IPS DF 4.7 (cell line): Measurements from ENCODE around the gene TMPRSS2.

Experiments
- DNase-seq: peaks from one replicate; pipeline ENCODE4 v3.0.0-alpha.2; 2013; ENCODE audit warnings: low spot score; ENCODE audit errors: extremely low read depth

Gene TMPRSS2

DNA sequence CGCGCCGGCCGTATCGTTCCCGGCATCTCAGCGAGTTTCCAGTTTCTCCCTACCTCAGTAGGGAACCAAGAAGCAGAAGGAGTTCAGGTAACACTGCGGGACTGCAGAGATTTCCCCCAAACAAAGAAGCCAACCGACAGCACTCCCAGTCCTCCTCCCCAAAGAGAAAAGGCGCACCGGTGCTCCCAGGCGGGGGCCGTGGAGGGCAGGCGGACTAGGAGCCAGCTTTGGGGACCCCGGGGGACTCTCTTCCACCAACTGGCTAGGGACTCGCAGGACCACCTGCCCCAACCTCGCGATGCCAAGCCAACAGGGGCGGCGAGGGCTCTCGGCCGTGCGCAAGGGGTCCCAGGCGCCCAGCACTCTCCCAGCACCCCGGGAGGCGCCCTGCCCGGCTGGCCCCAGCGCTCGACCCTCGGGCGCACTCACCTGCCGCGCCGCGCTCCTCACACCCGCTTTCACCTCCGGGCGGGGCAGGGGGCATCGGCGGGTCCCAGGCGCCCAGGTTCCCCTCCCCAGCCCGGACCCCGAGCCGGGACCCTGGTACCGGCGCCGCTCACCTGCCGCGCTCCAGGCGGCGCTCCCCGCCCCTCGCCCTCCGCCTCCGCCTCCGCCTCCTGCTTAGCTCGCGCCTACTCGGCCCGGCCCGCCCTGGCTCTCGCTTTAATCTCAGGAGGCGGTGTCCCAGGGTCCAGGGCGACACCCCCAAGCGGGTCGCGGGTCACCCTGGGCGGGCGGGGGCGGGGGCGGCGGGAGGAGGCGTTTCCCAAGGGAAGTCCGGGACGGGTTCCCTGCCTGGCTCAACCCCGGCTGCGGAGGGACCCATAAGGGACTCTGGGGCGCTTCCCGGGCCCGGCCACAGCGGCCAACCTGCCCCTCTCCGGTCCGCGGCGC, at the start of gene TMPRSS2:
Gene TMPRSS2 (minus strand): TSS at position 638 of the 894 bp plus-strand sequence. CDS start 10,025 bp downstream, outside the sequence.
- DNase-seq: no peak

DNA sequence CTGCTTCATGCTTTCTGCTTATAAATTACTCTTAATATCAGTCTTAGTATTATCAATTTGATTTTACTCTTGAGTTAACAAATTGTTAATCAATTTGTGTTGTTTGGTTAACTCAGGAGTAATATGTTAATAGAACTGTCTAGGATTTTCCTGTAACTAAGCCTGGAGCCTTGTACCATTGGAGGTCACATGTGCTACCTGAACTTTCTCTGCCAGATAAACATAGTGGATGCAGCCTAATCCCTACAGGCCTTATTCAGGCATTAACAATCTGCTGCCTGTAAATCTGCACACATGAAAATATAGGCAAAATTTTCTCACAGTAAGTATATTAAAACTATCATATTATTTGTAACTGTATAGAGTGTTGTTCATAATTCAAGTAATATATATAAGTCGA, 47.1 kb upstream of the TMPRSS2 start:
- no peak for DNase-seq

DNA sequence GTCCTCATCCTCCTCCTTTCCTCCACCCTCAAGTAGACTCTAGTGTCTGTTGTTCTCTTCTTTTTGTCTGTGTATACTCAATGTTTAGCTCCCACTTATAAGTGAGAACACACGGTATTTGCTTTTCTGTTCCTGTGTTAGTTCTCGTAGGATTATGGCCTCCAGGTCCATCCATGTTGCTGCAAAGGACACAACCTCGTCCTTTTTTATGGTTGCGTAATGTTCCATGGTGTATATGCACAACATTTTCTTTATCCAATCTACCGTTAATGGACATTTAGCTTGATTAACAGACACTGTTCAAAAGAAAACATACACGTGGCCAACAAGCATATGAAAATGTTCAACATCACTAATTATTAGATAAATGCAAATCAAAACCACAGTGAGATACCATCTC, 44.3 kb upstream of the TMPRSS2 start:
- no peak for DNase-seq

DNA sequence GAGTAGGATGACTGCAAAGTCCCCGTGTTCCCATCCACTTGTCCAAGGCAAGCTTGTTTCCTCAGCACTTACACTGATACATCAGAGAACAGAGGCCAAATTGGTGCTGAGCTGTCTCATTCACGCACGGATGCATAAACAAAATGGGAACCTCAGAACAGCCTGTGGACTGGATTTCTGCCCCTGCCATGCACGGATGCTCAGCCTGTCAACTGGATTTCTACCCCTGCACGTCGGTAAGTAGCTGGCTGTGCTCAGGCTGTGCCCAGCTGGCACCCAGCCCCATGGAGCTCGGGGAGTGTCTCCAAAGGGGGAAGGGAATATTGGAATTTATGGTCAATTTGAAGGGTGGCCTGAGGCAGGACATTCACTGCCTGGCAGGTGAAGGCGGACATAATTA, 40.8 kb upstream of the TMPRSS2 start:
- DNase-seq: no peak

DNA sequence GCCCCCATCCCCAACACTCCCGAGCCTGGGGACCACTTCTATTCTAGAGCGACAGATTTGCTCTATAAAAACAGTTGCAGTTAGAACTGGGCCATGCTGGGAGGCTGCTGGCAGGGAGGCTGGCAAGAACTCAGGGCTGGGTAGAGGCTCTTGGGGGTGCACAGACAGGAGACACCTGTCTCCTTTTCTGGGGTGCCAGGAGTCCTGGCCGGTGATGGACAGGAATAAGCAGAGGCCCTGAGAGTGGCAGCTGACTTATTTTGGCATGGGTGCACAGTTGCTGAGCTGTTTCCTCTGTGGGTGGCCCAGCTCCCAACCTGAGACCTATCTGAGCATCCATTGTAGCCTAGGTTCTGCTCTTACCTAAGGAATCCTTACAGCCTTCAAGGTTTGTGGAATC, 39.2 kb upstream of the TMPRSS2 start:
- DNase-seq: no peak

DNA sequence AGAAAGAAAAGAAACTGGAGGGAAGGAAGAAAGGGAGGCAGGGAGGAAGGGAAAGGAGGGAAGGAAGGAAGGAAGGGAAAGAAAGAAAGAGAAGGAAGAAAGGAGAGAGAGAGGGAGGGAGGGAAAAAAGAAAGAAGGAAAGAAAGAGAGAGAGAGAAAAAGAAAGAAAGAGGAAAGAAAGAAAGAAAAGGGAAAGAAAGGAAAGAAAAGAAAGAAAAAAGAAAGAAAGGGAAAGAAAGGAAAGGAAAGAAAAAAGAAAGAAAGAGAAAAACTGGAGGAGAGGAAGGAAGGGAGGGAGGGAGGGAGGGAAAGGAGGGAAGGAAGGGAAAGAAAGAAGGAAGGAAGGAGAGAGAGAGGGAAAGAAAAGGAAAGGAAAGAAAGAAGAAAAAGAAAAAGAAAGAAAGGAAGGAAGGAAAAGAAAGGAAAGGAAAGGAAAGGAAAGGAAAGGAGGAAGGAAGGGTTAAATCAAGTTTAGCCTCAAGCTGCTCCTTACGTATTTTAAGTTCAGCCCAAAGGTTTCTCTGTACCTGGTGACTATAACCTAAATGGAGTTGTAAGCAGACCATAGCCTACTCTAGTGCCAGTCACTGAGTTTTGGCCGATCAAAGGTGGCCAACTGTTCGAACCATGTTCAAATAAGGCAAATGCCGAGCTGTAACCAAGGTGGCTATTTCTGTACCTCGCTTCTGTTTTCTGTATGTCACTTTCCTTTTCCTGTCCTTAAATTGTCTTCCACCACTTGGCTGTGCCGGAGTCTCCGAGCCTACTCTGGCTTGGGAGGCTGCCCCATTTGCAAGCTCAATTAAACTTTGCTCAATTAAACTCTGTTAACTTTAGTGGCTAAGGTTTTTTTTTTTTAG, 37.8 kb upstream of the TMPRSS2 start:
- no peak for DNase-seq

DNA sequence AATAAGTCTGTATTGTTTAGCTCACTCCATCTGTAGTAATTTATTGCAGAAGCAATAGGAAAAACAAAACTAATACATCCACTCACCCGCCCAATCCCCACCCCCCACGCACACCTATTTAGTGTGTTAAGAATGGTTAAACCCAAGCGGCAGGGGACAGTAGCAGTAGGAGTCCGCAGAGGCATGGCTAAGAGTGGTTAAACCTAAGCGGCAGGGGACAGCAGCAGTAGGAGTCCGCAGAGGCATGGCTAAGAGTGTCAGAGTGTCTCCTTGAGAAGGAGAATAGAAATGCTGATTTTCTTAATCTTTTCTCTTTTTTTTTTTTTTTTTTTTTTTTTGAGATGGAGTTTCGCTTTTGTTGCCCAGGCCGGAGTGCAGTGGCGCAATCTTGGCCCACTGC, 34.8 kb upstream of the TMPRSS2 start:
- no peak for DNase-seq

DNA sequence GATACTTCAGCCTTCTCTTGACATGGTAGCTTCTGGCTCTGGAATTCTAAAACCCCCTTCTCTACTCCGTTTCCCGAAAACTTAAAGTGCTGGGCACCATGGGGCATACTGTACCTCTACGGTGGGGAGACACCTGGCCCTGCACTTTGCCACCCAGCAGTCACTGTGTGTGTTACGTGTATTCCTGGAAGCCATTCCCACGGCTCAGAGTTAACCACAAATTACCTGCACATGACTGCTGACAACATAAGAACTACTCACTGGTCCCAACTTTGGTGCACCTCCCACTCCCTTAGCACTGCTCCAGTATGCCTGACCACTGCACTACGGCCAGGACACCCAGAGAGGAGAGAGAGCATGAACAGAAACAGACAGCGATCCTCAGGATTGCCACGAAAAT, 29.4 kb upstream of the TMPRSS2 start:
- no peak for DNase-seq

DNA sequence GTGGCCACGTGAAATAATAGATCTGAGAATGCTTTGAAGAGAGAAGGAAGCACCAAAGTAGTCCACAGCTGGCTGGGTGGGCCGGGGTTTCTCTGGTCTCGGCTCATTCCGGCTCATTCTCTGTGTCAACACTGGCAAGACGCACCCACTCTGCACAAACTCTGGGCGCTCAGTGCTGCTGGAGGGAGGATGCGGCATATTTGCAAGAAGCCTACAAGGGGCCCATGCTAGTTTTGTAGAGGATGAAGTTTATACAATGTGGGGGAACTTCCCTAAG, 28.8 kb upstream of the TMPRSS2 start:
- DNase-seq: no peak

DNA sequence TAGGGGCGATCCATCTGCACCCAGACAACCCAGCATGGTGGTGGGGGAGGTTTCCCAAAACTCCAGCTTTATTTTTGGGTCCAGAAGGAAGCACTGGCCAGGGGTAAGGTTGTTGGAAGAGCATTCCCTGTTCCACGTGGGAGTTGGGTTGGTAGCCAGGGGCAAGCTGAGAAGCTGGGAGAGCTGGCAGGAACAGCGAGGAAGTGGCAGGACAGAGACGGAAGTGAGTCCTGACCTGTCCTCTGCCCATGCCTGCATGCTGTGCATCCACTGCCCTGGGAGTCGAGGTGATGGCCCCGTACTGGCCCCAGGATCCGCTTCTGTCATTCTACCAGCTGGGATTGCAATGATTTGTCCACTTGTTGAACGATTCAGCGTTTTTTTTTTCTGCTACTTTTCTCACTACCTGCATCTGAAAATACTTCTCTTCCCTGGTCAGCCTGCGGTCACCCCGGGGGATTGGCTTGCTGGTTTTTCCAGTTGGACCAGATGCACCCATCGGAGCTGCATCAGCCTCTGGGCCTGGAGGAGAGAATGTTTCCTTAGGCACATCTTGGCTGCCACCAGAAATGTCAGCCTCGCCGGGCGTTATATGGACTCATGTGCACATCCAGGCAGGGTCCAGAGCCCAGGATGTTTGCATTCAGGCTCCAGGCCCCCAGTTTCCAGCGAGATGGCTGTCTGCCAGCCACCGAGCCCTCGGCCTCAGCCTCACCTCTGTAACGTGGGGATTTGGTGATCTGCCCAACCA, 28.3 kb upstream of the TMPRSS2 start:
- no peak for DNase-seq

DNA sequence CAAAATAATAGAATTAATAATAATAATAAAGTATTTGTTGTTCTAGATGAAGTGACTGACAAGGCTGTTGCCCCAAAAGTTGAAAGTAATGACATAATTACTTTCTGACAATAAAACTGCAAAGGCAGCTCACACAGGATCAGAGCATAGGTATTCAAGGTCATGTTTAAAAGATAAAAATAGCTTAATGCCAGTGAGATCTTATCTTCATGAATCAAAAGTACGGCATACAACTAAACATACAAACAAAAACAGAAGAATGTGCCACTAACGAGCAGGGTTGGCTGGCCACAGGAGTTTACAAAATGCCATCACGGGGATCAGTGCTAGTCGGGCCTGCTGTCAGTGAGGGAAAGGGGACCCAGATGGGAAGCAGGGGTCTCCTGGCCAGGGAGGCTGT, 22.4 kb upstream of the TMPRSS2 start:
- DNase-seq: no peak

DNA sequence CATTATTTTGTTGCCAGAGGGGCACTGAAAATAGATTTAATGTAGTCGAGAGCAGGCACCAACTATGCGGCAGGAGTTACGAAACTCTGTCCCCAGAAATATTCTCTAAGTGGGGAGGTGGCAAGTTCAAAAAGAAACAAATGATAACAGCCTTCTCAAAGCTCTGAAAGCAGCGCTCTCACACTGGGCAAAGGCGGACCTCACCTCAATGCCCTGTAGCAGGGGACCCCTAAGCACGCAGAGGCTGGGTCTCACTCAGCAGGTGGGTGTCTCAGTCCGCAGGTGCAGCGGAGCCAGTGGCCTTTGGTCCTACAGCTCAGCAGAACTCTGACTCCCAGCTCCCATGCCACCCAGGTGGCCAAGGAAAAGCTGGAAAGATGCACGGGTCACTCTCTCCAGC, 21.8 kb upstream of the TMPRSS2 start:
- DNase-seq: no peak

DNA sequence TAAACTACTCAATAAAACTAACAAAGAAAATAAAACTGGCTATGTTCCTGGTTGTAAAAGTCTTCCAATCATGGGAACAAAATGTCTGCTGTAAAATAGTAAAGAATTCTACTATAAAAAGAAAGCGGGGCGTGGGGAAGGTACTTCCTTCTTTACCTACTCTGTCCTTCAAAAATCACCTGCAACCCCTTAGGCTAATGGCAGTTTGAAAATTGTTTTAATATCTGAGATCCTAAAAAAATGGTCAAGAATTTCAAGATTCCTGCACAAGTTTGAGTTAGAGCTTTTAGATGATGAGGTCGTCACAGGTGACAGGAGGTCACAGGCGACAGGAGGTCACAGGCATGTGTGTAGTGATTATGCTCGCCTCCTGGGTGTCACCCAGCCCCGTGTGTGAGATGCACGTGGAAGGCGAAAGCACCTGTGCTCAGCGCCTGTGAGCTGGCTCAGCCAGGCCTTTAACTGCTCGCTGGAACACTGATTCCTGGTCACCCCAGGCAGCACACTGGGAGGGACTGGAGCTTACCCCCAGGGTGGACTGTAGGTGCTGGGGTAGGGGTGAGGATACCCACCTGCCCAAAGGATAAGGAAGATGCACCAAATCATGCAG, 18.6 kb upstream of the TMPRSS2 start:
- no peak for DNase-seq

DNA sequence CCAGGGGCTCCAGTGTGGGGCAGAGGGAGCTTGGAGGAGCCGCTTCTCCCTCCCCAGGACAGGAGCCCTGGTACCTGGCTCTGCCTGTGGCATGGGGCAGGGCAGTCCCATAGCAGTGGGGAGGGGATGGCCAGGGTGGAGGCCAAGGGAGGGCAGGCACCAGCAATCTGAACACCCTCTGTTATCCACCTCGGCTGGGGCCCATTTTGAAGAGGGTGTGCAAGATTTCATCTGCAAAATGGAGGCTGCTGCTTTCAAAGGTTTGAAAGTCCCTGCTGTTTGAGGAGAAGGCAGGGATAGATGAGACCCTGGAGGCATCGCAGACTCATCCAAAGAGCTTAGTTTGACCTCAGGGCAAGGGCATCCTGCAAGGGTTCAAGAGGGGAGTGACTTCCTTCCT, 15.2 kb upstream of the TMPRSS2 start:
- no peak for DNase-seq

DNA sequence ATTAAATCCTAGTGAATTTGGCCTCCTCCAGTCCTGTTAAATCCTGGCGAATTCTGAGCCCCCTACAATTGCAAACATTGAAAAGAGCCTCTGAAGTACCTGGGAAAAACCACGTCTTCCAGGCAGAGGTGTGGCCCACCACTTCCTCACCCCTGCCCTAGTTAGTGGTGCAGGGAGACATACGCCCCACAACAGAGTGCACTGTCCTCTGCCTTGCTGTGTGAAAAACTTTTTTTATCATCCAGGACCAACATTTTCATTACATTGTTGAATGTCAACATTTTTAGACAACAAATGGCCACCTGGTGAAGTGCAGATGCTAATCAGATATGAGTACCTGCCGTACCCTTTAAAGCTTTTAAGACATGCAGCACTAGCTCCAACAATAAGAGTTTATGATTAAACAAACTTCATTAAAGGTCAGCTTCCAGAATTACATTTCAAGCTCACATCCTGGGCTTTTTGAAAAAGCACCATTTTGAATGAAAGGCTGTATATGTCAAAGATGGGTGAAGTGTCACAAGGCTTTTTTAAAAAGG, 13.6 kb upstream of the TMPRSS2 start:
- DNase-seq: no peak

DNA sequence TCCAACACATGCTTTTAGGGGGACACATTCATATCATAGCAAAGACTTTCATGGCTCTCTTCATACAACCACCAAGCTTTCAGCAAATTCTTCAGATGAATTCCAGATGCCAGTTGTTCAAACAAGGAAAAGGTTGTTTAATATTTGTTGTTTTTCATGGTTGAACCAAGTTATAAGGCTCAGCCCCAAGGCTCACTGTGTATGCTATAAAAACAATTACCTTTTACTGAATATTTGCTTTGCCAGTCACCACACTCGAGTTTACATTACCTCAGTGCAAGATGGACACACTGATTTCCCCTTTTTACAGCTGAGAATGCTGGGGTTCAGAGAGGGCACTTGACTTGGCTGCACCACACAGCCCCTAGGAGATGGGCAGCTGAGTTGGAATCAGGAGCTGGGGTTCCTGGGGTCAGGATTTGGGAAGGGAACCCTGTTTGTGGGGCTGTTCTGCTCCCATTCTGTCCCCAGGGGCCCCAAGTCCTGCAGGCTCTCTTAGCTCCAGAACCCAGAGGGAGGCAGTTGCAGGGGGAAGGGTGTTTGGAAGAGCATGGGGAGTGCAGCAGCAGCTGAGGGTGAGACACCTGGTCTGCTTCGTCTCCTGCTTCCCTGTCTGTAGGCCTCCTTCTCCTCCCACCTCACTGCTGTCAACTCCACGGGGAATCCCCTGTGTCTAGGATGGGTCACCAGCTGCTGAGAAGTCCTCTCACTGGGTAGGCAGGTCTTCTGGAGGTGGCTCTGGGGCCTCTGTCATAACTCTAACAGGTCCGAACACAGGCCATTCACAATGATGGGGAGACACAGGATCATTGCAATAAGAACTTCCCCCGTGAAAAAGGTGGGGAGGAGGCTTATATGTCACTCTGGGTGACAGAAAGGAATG, 12.8 kb upstream of the TMPRSS2 start:
- DNase-seq: no peak

DNA sequence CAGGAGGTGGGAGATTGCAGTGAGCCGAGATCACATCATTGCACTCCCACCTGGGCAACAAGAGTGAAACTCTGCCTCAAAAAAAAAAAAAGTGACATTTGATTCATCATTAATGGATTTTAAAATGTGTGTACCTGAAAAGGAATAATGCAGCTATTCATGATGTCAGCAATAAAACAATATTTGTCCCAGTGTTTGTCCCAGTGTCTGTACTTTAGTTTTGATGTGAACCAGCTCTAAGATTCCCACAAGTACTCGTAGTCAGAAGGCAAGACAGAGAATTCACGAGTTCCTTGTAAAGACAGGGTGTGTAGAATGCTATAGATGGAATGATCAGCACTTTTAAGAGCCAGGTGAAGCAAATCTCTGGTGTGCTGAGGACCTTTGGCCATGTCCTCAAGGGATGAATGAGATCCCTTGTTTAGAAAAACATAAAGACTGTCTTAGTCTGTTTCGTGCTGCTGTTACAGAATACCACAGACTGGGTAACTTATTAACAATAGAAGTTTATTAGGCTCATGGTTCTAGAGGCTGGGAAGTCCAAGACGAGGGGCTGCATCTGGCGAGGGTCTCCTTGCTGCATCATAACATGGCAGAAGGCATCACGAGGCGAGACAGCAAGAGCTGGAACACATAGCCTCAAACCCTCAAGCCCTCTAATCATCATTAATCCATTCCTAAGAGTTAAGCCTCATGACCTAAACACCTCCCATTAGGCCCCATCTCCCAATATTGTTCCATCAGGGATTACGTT, 12.0 kb upstream of the TMPRSS2 start:
- no peak for DNase-seq

DNA sequence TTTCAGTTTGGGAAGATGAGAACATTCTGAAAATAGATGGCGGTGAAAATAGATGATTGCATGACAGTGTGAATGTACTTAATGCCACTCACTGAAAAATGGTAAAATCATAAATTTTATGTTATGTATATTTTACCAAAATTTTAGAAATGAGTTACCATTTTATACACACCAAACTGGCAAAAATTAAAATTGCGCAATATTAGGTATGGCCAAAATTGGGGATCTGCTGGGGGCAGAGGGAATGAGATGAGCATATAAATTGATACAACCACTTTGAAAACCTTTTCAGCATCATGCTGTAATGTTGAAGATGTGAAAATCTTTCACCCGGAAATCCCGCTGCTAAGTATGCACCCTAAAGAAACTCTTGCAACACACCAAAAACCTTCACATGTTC, 10.8 kb upstream of the TMPRSS2 start:
- DNase-seq: no peak

DNA sequence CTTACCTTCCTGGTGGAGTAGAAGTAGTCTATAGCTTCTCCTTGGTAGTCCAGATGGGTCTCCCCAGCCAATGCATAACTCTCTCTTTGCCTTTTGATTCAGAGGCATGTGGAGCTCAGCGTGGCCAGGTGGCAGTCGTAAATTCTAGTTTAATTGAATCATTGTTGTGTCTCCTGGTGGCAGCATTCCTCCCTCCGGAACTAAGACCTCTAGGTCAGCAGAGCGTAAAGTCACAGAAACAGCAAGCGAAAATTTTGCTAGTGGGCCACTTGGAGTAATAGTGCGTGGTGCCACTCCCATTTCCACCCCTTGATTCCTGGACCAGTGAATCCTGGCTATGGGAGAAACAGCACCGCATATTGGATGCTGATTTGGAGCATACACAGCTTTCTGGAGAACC, 3.9 kb upstream of the TMPRSS2 start:
- no peak for DNase-seq

DNA sequence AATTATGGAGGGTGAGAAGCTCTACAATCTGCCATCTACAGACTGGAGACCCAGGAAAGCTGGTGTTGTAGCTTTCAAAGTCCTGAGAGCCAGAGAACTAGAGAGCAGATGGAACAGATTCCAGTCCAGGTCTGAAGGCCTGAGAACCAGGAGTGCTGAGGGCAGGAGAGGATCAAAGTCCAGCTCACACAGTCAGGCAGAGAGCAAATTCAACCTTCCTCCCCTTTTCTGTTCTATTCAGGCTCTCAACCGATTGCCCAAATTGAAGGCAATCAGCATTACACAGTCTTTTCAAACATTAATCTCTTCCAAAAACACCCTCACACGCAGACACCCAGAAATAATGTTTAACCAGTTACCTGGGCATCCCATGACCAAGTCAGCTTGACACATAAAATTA, 2.5 kb upstream of the TMPRSS2 start:
- DNase-seq: no peak
